Psoas muscle (tissue), 8 donors: Measurements from ENCODE around the gene FCAMR. TPM values are rescaled to one million over a fixed set of nuclear protein-coding genes. Genes with fewer than 3 reads are reported as not detected.

Experiments
- ATAC-seq, 4 donors: fragments of 200-7000 bp; cut with Tn5 transposase; one replicate each; pipeline ENCODE4 v1.9.1; 2020; ENCODE audit warnings: moderate library complexity in 3 of 4, mild to moderate bottlenecking in 2 of 4
- DNase-seq, 2 donors: peaks; one replicate each; pipeline ENCODE4 v3.0.0-alpha.2; 2020
- H3K27ac ChIP-seq: fragments of 200-600 bp; one replicate; pipeline ENCODE4 v1.8.0; 2022
- H3K27me3 ChIP-seq, 3 donors: fragments of 200-600 bp in 1 of 3; one replicate each; pipeline versions ENCODE4 v1.6.1 to v1.8.0; 2013 to 2022; ENCODE audit warnings: low read length in 2 of 3, mild to moderate bottlenecking in 2 of 3, moderate library complexity in 1 of 3; ENCODE audit not compliant: insufficient read depth in 3 of 3
- H3K36me3 ChIP-seq, 2 donors: fragments of 200-600 bp in 1 of 2; one replicate each; pipeline versions ENCODE4 v1.6.1 to v1.8.0; 2013 to 2022; ENCODE audit warnings: low read depth in 1 of 2, mild to moderate bottlenecking in 1 of 2, moderate library complexity in 1 of 2; ENCODE audit not compliant: insufficient read depth in 1 of 2
- H3K4me1 ChIP-seq: fragments of 200-600 bp; one replicate; pipeline ENCODE4 v1.8.0; 2022
- H3K4me3 ChIP-seq: fragments of 200-600 bp; one replicate; pipeline ENCODE4 v1.8.0; 2022; ENCODE audit warnings: mild to moderate bottlenecking
- H3K9me3 ChIP-seq: fragments of 200-600 bp; one replicate; pipeline ENCODE4 v1.8.0; 2022
- WGBS, 3 donors: extraction: QIAGEN DNeasy Blood & Tissue Kit; methylation state at CpG; one replicate each; pipeline versions ENCODE4 v1.1.6 to v1.1.7; 2013; 5-methylcytosine and 5-hydroxymethylcytosine counted together
- intact Hi-C, 2 donors: fragments of 100-400 bp; cut with DNase I; formaldehyde crosslinking; loops; one replicate each; pipeline versions ENCODE4 v1.11.0 to v1.14.2; 2022
- polyA plus RNA-seq, 3 donors: library from polyadenylated mRNA; stranded (reverse); fragments of 200-250 nt; gene quantifications; one replicate each; pipeline ENCODE4 v1.2.3, GENCODE V29; 2013
- total RNA-seq, 4 donors: library from RNA; stranded (reverse); fragmentation: NEBNext Ultra II Directional in 2 of 4; extraction: Animal tissue kit (Norgen Biotek cat#: 25700) in 2 of 4; gene quantifications; one replicate each; pipeline versions ENCODE4 v1.2.1 to v1.2.4, GENCODE V29; 2021 to 2023
- TF ChIP-seq, protein P1 (sequence below): fragments of 200-600 bp; IDR thresholded peaks from one replicate; pipeline ENCODE4 v1.8.0; 2022; ENCODE audit warnings: antibody characterized with exemption
- donor health status: healthy with polysubstance abuse.
- donor health status: DM: no; HTN: no; CAD: no; lungs with moderate emphysema.
- donor health status: Bipolar disorder and iron deficiency.
- donor health status: healthy.
- donor health status: DM: yes; HTN: yes; CAD: no.
- donor health status: DM: no; HTN: no; CAD: no.
- donor health status: DM: no; HTN: no; CAD: no.
- donor health status: DM: yes; HTN: yes; CAD: no.

FCAMR gene
- total and polyA plus RNA-seq, 7 donors: not detected

DNA sequence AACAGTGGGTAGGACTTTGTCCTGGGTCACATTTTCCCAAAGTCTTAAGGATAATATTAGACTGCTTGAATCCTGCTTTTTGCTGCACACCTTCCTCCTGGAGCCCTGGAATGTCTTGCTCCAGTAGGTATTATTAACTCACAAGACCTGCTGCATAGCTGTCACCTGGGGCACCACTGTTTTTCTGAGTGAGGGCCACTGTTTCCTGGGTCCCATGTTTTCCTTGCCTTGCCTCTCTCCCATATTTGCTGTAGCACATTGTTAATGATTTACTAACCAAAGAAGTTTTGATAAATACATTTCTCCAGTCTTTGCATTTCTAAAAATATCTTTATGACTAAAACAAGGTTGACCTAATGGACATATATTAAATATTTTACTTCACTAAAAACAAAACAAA, 22.5 kb upstream of the FCAMR start:
- intact Hi-C loops: no loop called here
- DNase-seq (no peak), ATAC-seq (no peak)
- peaks cover 0 to 3% (median 3%) of the 10 kb centered on the region in 3 donors for H3K27me3 ChIP-seq
- H3K9me3 ChIP-seq: no peaks in the 10 kb centered on the region
- no peaks in the 10 kb centered on the region for H3K36me3 ChIP-seq
- TF ChIP-seq, protein P1, sequence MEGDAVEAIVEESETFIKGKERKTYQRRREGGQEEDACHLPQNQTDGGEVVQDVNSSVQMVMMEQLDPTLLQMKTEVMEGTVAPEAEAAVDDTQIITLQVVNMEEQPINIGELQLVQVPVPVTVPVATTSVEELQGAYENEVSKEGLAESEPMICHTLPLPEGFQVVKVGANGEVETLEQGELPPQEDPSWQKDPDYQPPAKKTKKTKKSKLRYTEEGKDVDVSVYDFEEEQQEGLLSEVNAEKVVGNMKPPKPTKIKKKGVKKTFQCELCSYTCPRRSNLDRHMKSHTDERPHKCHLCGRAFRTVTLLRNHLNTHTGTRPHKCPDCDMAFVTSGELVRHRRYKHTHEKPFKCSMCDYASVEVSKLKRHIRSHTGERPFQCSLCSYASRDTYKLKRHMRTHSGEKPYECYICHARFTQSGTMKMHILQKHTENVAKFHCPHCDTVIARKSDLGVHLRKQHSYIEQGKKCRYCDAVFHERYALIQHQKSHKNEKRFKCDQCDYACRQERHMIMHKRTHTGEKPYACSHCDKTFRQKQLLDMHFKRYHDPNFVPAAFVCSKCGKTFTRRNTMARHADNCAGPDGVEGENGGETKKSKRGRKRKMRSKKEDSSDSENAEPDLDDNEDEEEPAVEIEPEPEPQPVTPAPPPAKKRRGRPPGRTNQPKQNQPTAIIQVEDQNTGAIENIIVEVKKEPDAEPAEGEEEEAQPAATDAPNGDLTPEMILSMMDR: no peak
- no peaks in the 10 kb centered on the region for H3K4me1 ChIP-seq
- no peak overlapping the region for H3K4me3 ChIP-seq
- H3K27ac ChIP-seq: no peak overlapping the region

DNA sequence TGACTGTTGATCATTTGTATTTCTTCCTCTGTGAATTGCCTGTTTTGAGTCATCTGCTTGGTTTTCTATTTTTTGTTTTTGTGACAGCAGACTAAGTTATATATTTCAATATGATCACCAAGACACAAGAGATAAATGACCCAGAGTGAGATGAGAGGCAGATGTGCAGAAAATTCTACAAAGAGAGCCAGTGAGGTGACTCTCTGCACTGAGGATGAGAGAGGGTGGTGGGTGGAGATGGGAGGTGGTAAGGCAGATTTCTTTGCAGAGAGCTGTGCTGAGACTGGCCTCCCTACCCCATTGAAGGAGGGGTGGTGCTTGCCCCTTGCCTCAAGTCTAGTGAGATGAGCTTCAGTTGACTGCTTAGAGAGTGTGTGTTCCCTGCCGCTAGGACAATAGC, 17.6 kb upstream of the FCAMR start:
- Histone ChIP-seq H3K27ac (no peak overlapping the region), H3K9me3 (no peaks in the 10 kb centered on the region), H3K27me3 (peaks cover 0 to 6% (median 3%) of the 10 kb centered on the region in 3 donors), H3K4me1 (no peaks in the 10 kb centered on the region), H3K4me3 (no peak overlapping the region), H3K36me3 (no peaks in the 10 kb centered on the region)
- WGBS, 3 donors: 77 to 93% (median 92%) methylated on average over 1 of the region's 1 CpG
- no peak for DNase-seq
- no peak for ATAC-seq
- TF ChIP-seq, protein P1: no peak
- intact Hi-C loops: loop anchor here in 1 of 2 donors (10.0 kb wide), 1 partner anchor 353 kb away; the partner anchor contains the start of gene DYRK3

DNA sequence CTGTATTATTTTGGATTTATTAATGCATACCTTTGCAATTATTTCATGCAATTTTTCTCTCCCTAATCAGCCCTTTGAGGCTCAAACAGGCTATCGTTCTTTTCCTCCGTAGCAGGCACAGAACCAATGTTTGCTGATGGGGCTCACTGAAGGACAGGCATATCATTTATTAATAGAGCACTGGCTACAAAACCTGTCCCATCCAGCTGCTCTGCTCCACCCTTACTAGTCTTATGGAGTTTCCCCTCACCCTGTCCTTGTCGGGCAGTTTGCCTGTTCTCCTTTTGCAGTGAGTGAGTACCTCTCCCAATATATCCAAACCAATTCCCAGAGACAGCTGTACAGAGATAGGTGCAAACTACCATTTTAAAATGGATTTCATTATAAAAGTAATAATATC, 16.6 kb upstream of the FCAMR start:
- Histone ChIP-seq H3K4me1 (no peaks in the 10 kb centered on the region), H3K27me3 (peaks cover 0 to 3% (median 3%) of the 10 kb centered on the region in 3 donors), H3K4me3 (no peak overlapping the region), H3K36me3 (no peaks in the 10 kb centered on the region), H3K9me3 (no peaks in the 10 kb centered on the region), H3K27ac (no peak overlapping the region)
- intact Hi-C loops: loop anchor here in 1 of 2 donors (10.0 kb wide), 1 partner anchor 352 kb away; the partner anchor contains the start of gene DYRK3
- ATAC-seq: no peak
- no peak for DNase-seq
- WGBS, 3 donors: 45 to 56% (median 45%) methylated on average over 3 of the region's 3 CpGs
- TF ChIP-seq, protein P1: no peak

DNA sequence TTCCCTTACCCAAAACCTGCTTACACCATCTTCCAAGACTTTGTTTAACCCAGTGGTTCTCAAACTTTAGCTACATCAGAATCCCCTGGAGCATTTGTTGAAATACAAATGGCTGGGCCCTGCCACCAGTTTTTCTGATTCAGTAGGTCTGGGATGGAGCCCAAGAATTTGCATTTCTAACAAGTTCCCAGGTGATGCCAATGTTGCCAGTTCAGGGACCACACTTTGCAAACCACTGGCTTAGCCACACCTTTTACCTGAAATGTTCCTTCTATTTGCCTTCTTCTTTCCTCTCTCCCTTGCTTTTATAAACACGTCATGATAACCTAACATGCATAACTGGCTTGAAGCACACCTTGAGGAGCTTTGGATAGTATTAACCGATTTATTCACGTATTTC, 16.1 kb upstream of the FCAMR start:
- Histone ChIP-seq H3K4me3 (no peak overlapping the region), H3K4me1 (no peaks in the 10 kb centered on the region), H3K9me3 (no peaks in the 10 kb centered on the region), H3K36me3 (no peaks in the 10 kb centered on the region), H3K27me3 (peaks cover 0 to 3% (median 0%) of the 10 kb centered on the region in 3 donors), H3K27ac (no peak overlapping the region)
- intact Hi-C loops: loop anchor here in 1 of 2 donors (10.0 kb wide), 1 partner anchor 352 kb away; the partner anchor contains the start of gene DYRK3
- no peak for ATAC-seq
- WGBS, 3 donors: 77 to 83% (median 78%) methylated on average over 3 of the region's 3 CpGs
- no peak for DNase-seq
- TF ChIP-seq, protein P1: no peak

DNA sequence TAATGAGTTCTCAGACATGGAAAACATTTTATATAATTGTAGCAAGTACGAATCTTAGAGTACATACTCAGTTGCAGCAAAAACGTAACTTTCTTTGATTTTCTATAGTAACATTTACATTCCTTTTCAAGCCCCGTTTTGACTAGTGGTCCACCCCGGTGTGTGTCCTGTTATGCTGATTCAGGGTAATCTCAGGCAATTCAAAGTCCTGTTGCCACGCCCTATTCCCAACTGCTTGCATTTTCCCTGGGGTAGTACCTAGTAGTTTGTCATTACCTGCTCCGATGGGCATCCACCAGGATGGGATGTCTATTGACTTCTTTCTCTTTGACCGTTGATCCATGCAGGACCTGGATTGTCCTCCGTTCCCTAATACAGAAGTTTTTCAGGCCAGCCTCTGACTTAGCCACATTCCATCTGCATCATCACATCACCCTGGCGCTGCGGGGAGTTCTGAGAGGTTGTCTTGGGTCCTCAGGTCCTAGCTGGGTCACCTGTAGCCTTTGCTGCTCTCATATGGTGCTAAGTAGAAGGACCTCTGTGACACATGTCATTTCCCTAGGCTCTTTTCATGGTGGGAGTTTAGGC, 15.0 kb upstream of the FCAMR start:
- ATAC-seq (no peak), DNase-seq (no peak)
- no peaks in the 10 kb centered on the region for H3K36me3 ChIP-seq
- no peak overlapping the region for H3K27ac ChIP-seq
- TF ChIP-seq, protein P1: no peak
- H3K4me1 ChIP-seq: no peaks in the 10 kb centered on the region
- no peaks in the 10 kb centered on the region for H3K9me3 ChIP-seq
- peaks cover 0 to 3% (median 0%) of the 10 kb centered on the region in 3 donors for H3K27me3 ChIP-seq
- no peak overlapping the region for H3K4me3 ChIP-seq
- WGBS, 3 donors: 54 to 60% (median 56%) methylated on average over 10 of the region's 10 CpGs
- intact Hi-C loops: loop anchor here in 1 of 2 donors (10.0 kb wide), 1 partner anchor 350 kb away; the partner anchor contains the start of gene DYRK3
